Lower lobe of right lung (tissue), 2 donors: Measurements from ENCODE around the gene MUC4. TPM values are rescaled to one million over a fixed set of nuclear protein-coding genes. Genes with fewer than 3 reads are reported as not detected.

Experiments
- ATAC-seq, 2 donors: fragments of 200-7000 bp; cut with Tn5 transposase; one replicate each; pipeline ENCODE4 v1.9.1; 2020 to 2022; ENCODE audit warnings: mild to moderate bottlenecking in 2 of 2, moderate library complexity in 2 of 2
- DNase-seq: peaks from one replicate; pipeline ENCODE4 v3.0.0-alpha.2; 2020
- H3K27ac ChIP-seq: fragments of 200-600 bp; one replicate; pipeline ENCODE4 v1.8.0; 2022
- H3K27me3 ChIP-seq: fragments of 200-600 bp; one replicate; pipeline ENCODE4 v1.8.0; 2022; ENCODE audit warnings: low read depth
- H3K36me3 ChIP-seq: fragments of 200-600 bp; one replicate; pipeline ENCODE4 v1.8.0; 2022; ENCODE audit warnings: mild to moderate bottlenecking
- H3K4me1 ChIP-seq: fragments of 200-600 bp; one replicate; pipeline ENCODE4 v1.8.0; 2022
- H3K4me3 ChIP-seq: fragments of 200-600 bp; one replicate; pipeline ENCODE4 v1.8.0; 2022; ENCODE audit warnings: mild to moderate bottlenecking
- H3K9me3 ChIP-seq: fragments of 200-600 bp; one replicate; pipeline ENCODE4 v1.8.0; 2022
- intact Hi-C: fragments of 100-400 bp; cut with DNase I; formaldehyde crosslinking; loops from one replicate; pipeline ENCODE4 v1.11.0; 2022
- total RNA-seq: library from RNA; stranded (reverse); fragmentation: NEBNext Ultra II Directional; extraction: Animal tissue kit (Norgen Biotek cat#: 25700); gene quantifications from one replicate; pipeline ENCODE4 v1.2.1, GENCODE V29; 2021
- TF ChIP-seq, protein P1 (sequence below): fragments of 200-600 bp; IDR thresholded peaks from one replicate; pipeline ENCODE4 v1.8.0; 2022; ENCODE audit warnings: antibody characterized with exemption, mild to moderate bottlenecking
- donor health status: DM: no; HTN: yes; CAD: no; lungs with severe emphysema.

MUC4 gene
- total RNA-seq, 1 donor from 2014 or later, result 7.9 TPM

DNA sequence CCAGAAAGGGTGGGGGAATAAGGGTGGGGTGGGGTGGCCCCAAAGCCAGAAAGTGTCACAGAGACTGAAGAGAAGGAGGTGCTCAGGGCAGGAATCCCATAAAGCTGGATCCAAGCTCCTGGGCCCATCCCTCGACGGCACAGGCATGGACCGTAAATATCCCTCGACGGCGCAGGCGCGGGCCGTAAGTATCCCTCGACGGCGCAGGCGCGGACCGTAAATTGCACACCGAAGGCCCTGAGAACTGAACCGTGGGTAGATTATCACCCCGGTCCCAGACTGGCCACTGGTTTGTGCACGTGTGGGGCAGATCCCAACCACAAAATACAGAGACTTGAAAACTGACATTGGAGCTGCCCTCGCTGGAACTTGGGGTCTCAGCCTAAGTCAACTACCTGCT lies 41.3 kb upstream of the MUC4 start:
- intact Hi-C loops, result no loop called here
- DNase-seq, result no peak
- Histone ChIP-seq H3K27me3 (peaks cover 6% of the 10 kb centered on the region), H3K4me1 (no peaks in the 10 kb centered on the region), H3K36me3 (no peaks in the 10 kb centered on the region), H3K9me3 (no peaks in the 10 kb centered on the region), H3K27ac (no peak overlapping the region), H3K4me3 (no peak overlapping the region)
- TF ChIP-seq, protein P1, sequence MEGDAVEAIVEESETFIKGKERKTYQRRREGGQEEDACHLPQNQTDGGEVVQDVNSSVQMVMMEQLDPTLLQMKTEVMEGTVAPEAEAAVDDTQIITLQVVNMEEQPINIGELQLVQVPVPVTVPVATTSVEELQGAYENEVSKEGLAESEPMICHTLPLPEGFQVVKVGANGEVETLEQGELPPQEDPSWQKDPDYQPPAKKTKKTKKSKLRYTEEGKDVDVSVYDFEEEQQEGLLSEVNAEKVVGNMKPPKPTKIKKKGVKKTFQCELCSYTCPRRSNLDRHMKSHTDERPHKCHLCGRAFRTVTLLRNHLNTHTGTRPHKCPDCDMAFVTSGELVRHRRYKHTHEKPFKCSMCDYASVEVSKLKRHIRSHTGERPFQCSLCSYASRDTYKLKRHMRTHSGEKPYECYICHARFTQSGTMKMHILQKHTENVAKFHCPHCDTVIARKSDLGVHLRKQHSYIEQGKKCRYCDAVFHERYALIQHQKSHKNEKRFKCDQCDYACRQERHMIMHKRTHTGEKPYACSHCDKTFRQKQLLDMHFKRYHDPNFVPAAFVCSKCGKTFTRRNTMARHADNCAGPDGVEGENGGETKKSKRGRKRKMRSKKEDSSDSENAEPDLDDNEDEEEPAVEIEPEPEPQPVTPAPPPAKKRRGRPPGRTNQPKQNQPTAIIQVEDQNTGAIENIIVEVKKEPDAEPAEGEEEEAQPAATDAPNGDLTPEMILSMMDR, result no peak
- ATAC-seq, result no peak

DNA sequence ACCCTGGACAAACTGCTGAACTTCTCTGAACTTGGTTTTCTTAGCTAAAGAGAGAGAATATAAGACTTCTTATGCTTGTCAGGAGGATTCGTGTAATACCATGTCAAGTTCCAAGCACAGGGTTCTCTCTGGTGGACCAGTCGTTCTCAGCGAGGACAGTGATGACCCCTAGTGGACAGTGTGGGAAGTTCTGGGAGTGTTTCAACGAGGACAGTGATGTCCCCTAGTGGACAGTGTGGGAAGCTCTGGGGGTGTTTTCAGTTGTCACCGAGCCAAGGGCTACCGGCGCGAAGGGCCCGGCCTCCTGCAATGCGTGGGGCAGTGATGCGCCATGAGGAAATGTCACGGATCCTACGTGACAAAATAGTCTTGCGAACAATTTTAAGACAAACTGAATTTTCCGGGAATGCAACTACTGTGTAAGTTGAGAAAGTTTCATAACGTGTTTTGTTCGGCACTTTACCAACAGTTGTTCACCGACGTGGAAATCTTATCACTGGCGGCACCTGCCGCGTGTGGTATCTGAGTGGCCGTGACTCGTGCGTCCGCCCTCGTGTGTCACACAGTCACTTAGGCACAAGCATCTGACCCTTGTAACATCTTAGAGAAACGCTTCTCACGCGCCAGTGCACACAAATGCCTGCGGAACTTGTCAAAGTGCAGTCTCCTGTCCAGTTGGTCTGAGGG lies 39.3 kb upstream of the MUC4 start:
- Histone ChIP-seq H3K9me3 (no peaks in the 10 kb centered on the region), H3K4me3 (no peak overlapping the region), H3K4me1 (no peaks in the 10 kb centered on the region), H3K36me3 (no peaks in the 10 kb centered on the region), H3K27ac (no peak overlapping the region), H3K27me3 (peaks cover 6% of the 10 kb centered on the region)
- TF ChIP-seq, protein P1, result peak; percentile 100
- ATAC-seq, result peak; percentile 94 to 98
- intact Hi-C loops, result no loop called here
- peak; percentile 82 for DNase-seq

DNA sequence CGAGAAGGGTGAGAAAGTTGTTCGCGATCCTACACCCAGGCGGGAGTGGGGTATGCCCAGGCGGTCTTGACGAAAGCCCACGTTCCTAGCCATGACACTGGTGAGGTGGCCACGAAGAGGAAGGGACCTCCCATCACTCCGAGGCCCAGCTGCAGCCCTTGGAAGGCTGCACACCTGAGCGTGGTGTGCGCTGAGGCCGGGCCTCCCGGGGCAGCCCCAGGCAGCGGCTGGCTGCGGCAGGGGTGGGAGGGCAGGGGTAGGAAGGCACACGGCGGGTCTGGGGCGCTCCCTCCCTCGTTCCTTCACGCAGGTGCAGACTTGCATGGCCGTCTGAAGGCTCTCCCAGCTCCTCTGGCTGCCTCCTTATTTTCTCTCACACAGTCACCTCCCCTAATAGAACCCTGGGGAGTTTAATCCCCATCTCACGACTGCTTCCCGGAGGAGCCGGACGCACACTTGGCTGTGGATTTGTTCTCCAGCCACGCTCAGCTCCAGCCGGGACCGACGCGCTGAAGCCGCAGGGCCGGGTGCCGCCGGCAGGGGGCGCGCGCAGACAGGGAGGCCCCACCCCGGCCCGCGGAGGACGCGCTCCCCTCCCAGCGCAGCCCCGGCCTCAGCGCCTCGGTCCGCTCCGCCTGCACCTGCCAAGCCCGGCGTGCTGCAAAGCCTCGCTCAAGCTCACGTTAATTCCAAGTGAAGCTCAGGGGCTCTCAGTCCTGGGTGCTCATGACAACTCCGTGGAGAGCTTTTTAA lies 37.8 kb upstream of the MUC4 start:
- Histone ChIP-seq H3K27me3 (peaks cover 6% of the 10 kb centered on the region), H3K27ac (no peak overlapping the region), H3K4me1 (no peaks in the 10 kb centered on the region), H3K36me3 (no peaks in the 10 kb centered on the region), H3K9me3 (no peaks in the 10 kb centered on the region), H3K4me3 (no peak overlapping the region)
- intact Hi-C loops, result no loop called here
- ATAC-seq (peak in 1 of 2 donors; percentile 74), DNase-seq (no peak)
- TF ChIP-seq, protein P1, result no peak

DNA sequence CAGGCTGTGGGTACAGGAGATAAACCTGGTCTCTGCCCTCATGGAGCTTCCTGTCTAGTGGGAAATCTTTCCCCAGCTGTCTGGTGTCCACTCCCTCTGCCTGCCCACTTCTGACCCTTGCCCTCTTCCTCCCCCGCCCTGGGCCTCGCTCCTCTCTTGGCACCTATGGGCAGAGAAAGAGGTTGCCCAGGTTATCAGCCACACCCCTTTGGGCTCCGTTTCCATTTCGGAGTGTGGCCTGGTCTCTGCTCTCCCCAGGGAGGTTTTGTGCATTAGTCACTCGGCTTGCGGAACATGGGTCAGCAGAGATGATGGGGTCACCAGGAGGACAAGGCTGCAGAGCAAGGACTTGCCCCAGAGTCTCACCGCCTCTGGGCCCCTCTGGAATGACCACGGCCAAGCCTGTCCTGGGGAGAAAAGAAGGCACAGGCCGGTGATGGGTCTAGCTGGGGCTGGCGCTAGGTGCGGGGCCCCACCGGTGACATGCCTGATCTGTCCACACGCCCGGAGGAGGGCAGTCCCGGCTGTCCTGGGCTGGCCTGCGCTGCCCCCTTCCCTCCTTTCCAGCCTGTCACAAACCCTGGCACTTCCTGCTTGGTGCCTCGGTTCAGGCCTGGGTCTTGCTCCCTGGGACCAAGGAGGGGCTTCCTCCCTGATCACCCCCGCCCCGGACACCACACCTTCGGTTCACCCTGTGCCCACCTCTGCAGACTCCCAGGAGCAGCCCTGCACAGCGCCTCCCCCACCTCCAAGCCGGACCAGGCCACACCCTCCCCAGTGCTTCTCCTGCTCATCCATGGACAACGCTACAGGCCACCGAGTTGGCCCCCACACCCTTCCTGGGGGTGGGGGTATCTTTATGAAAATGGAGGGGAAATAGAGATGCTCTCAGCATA lies 35.6 kb upstream of the MUC4 start:
- Histone ChIP-seq H3K36me3 (no peaks in the 10 kb centered on the region), H3K27ac (no peak overlapping the region), H3K4me3 (no peak overlapping the region), H3K27me3 (peaks cover 6% of the 10 kb centered on the region), H3K9me3 (no peaks in the 10 kb centered on the region), H3K4me1 (no peaks in the 10 kb centered on the region)
- intact Hi-C loops, result no loop called here
- DNase-seq, result no peak
- TF ChIP-seq, protein P1, result no peak
- ATAC-seq, result no peak

DNA sequence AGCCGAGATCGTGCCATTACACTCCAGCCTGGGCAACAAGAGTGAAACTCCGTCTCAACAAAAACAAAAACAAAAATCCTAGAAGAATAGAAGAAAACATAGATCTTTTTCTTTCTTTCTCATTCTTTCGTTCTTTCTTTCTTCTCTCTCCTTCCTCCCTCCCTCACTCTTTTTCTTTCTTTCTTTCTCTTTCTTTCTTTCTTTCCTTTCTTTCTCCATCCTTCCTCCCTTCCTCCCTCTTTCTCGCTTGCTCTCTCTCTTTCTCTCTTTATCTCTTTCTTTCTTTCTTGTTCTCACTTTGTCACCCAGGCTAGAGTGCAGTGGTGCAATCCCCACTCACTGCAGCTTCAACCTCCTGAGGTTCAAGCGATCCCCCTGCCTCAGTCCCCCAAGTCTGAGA lies 33.8 kb upstream of the MUC4 start:
- intact Hi-C loops, result no loop called here
- H3K27me3 ChIP-seq, result no peaks in the 10 kb centered on the region
- DNase-seq, result no peak
- no peaks in the 10 kb centered on the region for H3K36me3 ChIP-seq
- ATAC-seq, result no peak
- no peak overlapping the region for H3K27ac ChIP-seq
- no peak overlapping the region for H3K4me3 ChIP-seq
- H3K9me3 ChIP-seq, result no peaks in the 10 kb centered on the region
- H3K4me1 ChIP-seq, result no peaks in the 10 kb centered on the region
- TF ChIP-seq, protein P1, result no peak
